Stimulated activated memory B cell treated with anti-CD40 and anti-IgM and Interleukin-4, amounts not matched to agents 10 μg/mL and 1 μg/mL and 100 μg/mL, for 72 hours (primary cell): ENCODE results near the gene NAXE.
A peak's percentile ranks its signal among the peaks of the same experiment; 100 is the strongest.

ENCODE experiments used
- ATAC-seq: fragments of 150-1000 bp; cut with Tn5 transposase; 2 replicates; pipeline ENCODE4 v1.10.0; 2021
- H3K27ac Mint-ChIP-seq: one replicate; pipeline ENCODE4 v1.8.0; 2022; ENCODE audit warnings: mild to moderate bottlenecking, mixed read lengths
- H3K27me3 Mint-ChIP-seq: one replicate; pipeline ENCODE4 v1.8.0; 2022; ENCODE audit warnings: mixed read lengths
- H3K36me3 Mint-ChIP-seq: one replicate; pipeline ENCODE4 v1.8.0; 2022; ENCODE audit warnings: mixed read lengths
- H3K4me1 Mint-ChIP-seq: one replicate; pipeline ENCODE4 v1.8.0; 2022; ENCODE audit warnings: mixed read lengths
- H3K4me3 Mint-ChIP-seq: one replicate; pipeline ENCODE4 v1.8.0; 2022; ENCODE audit warnings: mild to moderate bottlenecking, moderate library complexity, mixed read lengths
- H3K9me3 Mint-ChIP-seq: one replicate; pipeline ENCODE4 v1.8.0; 2022; ENCODE audit warnings: mixed read lengths

NAXE gene

DNA sequence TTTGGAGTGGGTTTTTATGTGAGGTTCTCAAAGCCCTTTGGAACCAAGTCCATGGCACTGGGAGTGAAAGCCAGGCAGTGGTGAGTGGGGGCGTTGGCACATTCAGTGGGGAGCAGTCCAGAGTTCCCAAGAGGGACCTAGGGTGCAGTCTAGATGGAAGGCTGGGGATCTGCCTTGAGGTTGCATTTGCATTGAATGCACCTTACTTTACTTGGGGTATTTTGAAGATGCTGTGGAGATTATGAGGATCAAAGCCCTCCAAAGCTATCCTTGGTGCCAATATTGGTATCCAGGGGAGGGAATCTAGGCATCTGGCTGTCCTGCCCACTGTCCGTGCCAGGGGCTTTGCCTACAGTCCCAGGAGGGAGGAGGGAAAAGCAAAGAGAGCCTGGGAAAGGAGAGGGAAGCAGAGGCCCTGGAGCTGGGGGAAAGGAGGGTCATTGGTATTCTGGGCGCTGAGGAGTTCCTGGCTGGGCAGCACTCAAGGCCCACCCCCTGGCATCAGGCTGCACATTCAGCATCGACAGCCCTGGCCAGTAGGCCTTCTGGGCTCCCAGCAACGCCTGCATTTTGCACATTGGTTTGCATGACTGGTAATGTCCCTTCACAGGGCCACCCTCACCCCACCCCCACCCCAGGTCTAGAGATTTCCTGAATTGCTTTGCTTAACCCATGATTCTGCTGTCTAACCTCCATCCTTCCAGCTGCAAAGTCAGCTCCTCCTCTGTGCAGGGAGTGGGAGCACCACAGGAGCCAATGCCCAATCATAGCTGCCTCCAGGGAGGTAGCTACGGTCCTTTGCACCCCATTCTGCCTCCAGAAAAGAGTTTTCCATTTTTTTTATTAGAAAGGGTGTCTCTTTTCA is 49.5 kb downstream of the NAXE start:
- no peaks in the 10 kb centered on the region for H3K36me3 Mint-ChIP-seq
- no peaks in the 10 kb centered on the region for H3K9me3 Mint-ChIP-seq
- no peak overlapping the region for H3K27ac Mint-ChIP-seq
- no peak for ATAC-seq
- no peak overlapping the region for H3K4me3 Mint-ChIP-seq
- peaks cover 97% of the 10 kb centered on the region for H3K27me3 Mint-ChIP-seq
- H3K4me1 Mint-ChIP-seq: peaks cover 30% of the 10 kb centered on the region

DNA sequence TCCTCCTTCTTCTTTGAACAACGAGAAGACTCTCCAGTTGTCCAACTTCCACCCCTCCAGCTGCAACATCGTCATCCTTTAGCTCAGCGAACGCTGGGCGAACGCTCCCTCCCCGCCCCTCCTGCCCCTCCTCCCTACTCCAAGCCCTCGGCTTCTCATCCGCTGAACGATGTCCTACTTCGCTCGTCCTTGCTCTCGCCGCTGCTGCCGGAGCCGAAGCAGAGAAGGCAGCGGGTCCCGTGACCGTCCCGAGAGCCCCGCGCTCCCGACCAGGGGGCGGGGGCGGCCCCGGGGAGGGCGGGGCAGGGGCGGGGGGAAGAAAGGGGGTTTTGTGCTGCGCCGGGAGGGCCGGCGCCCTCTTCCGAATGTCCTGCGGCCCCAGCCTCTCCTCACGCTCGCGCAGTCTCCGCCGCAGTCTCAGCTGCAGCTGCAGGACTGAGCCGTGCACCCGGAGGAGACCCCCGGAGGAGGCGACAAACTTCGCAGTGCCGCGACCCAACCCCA is 50.2 kb downstream of the NAXE start, which contains the start of gene BCAN:
TSS of gene BCAN (plus strand) at position 357 of the 504 bp plus-strand sequence. CDS start 3,938 bp downstream, outside the sequence.
- H3K4me3 Mint-ChIP-seq: peak within 1 kb of the TSS; percentile 67
- peaks cover 97% of the 10 kb centered on the region for H3K27me3 Mint-ChIP-seq
- no peak within 1 kb of the TSS for H3K27ac Mint-ChIP-seq
- peaks cover 30% of the 10 kb centered on the region for H3K4me1 Mint-ChIP-seq
- no peaks in the 10 kb centered on the region for H3K9me3 Mint-ChIP-seq
- no peak for ATAC-seq
- H3K36me3 Mint-ChIP-seq: no peaks in the 10 kb centered on the region

DNA sequence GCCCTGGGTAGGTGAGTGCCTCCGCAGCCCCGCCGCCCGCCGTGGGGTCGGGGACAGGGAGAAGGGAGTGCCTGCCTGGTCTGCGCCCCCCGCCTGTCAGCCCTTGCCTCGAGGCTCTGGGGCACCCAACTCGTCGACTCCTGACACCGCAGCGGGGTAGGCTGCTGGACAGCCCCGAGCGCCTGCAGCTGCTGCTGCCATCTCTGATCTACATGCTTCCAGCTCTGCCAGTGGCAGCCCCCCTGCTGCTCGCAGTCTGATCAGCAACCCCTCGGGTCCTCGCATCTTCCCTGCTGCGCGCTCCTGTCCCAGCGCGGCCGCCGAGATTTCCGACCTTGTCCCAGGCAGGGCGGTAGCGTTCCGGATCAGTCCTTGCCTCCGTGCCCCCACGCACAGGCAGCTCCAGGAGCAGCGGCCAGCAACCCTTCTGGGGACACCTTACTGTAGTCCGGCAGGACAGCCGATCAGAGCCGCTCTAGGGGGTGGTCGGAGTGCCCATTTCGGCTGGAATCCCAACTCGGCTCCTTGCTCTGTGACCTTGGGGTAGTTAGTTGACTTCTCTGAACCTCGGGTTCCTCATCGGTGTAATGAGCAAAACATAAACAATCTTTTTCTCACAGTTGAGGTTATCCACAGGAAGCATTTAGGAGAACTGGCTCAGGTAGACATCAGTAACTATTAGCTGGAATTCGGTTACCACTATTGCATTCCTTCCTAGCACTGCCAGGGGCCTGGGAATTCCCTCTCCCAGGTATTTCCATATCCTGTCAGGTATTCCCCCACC is 50.9 kb downstream of the NAXE start:
- peaks cover 30% of the 10 kb centered on the region for H3K4me1 Mint-ChIP-seq
- no peak overlapping the region for H3K27ac Mint-ChIP-seq
- H3K9me3 Mint-ChIP-seq: no peaks in the 10 kb centered on the region
- ATAC-seq: no peak
- peaks cover 99% of the 10 kb centered on the region for H3K27me3 Mint-ChIP-seq
- no peaks in the 10 kb centered on the region for H3K36me3 Mint-ChIP-seq
- peak overlapping the region; percentile 67 for H3K4me3 Mint-ChIP-seq

DNA sequence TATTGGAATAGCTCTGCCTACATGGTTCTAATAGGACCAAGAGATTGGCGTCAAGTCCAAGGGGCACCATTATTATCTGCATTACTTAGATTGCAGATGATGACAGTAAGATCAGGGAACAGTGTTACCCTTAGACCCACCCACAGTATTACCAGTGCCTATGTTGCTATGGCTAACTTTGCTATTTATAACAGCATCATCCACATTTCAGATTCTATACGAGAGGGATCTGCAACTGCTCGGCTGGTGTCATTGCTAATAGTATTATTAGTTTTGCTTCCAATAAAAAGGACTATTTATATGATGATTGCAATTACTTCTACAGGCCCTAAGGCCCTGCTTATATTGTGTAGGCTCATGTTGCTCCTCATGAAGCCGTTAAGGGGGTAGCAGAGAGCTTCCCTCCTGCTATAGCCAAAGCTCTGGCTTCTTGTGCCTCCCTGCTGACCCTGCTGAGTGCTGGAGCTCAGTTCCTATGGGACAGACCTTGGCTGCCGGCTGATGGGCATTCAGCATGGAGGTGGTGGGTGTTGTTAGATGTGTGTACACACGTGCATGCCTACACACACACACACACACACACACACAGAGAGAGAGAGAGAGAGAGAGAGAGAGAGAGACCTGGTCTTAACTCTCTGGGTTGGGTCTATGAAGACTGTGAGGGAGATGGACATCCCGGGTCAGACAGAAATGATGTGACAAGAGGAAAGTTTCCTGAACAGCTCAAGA is 51.6 kb downstream of the NAXE start:
- Mint-ChIP-seq H3K4me1 (peaks cover 30% of the 10 kb centered on the region), H3K4me3 (no peak overlapping the region), H3K27me3 (peaks cover 100% of the 10 kb centered on the region), H3K36me3 (no peaks in the 10 kb centered on the region), H3K27ac (no peak overlapping the region), H3K9me3 (no peaks in the 10 kb centered on the region)
- no peak for ATAC-seq

DNA sequence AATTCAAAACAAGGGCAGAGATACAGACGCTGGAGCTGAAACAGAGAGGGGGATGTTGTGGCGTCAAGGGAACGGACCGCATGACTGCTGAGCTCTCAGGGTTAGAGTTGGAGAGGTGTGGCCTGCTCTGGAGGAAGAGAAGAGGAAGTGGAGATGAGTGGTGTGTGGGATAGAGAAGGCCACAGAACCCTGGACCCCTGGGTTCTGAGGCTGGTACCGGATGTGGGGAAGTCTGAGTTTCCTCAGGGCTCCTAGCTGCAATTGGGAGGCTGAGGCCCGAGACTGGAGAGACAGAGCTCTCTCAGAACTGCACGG is 52.2 kb downstream of the NAXE start:
- Mint-ChIP-seq H3K9me3 (no peaks in the 10 kb centered on the region), H3K27ac (no peak overlapping the region), H3K4me1 (peaks cover 30% of the 10 kb centered on the region), H3K4me3 (no peak overlapping the region), H3K27me3 (peaks cover 100% of the 10 kb centered on the region), H3K36me3 (no peaks in the 10 kb centered on the region)
- peak; percentile 81 for ATAC-seq
